Lung (tissue), 12 donors: ENCODE measurements around the gene PTCHD1. TPM values are rescaled to one million over a fixed set of nuclear protein-coding genes. Genes with fewer than 3 reads are reported as not detected.

Experiments
- ATAC-seq: fragments of 200-7000 bp; cut with Tn5 transposase; one replicate; pipeline ENCODE4 v1.9.1; 2020; ENCODE audit warnings: moderate number of reproducible peaks; ENCODE audit not compliant: insufficient read depth, low FRiP score
- DNase-seq, 3 donors: peaks; one replicate each; pipeline ENCODE4 v3.0.0-alpha.2; 2013 to 2017
- H3K27ac ChIP-seq, 2 donors: one replicate each; pipeline ENCODE4 v1.5.1; 2013; ENCODE audit warnings: mild to moderate bottlenecking in 2 of 2, moderate library complexity in 2 of 2, control low read depth in 1 of 2, inconsistent platforms in 1 of 2, low read depth in 1 of 2, low read length in 1 of 2
- H3K27me3 ChIP-seq, 3 donors: one replicate each; pipeline ENCODE4 v1.5.1; 2013; ENCODE audit warnings: low read length in 2 of 3; ENCODE audit not compliant: control insufficient read depth in 3 of 3, insufficient read depth in 3 of 3
- H3K36me3 ChIP-seq, 4 donors: one replicate each; pipeline ENCODE4 v1.5.1; 2013; ENCODE audit warnings: low read length in 4 of 4, mild to moderate bottlenecking in 1 of 4, moderate library complexity in 1 of 4; ENCODE audit not compliant: control insufficient read depth in 4 of 4, insufficient read depth in 4 of 4
- H3K4me1 ChIP-seq, 5 donors: one replicate each; pipeline ENCODE4 v1.5.1; 2013; ENCODE audit warnings: low read length in 5 of 5, mild to moderate bottlenecking in 2 of 5, moderate library complexity in 1 of 5; ENCODE audit not compliant: control insufficient read depth in 5 of 5, insufficient read depth in 5 of 5
- H3K4me3 ChIP-seq: one replicate; pipeline ENCODE4 v1.5.1; 2013; ENCODE audit warnings: mild to moderate bottlenecking, control low read depth, moderate library complexity
- H3K9ac ChIP-seq, 2 donors: one replicate each; pipeline ENCODE4 v1.5.1; 2013; ENCODE audit warnings: low read length in 2 of 2, control low read depth in 1 of 2; ENCODE audit not compliant: insufficient read depth in 1 of 2
- H3K9me3 ChIP-seq, 4 donors: one replicate each; pipeline ENCODE4 v1.5.1; 2013; ENCODE audit warnings: low read length in 3 of 4, mild to moderate bottlenecking in 1 of 4, moderate library complexity in 1 of 4; ENCODE audit not compliant: control insufficient read depth in 4 of 4, insufficient read depth in 3 of 4
- WGBS, 2 donors: extraction: QIAGEN DNeasy Blood & Tissue Kit; methylation state at CpG; one replicate each; pipeline ENCODE4 v1.1.7; 2013; 5-methylcytosine and 5-hydroxymethylcytosine counted together
- polyA plus RNA-seq, 2 donors: library from polyadenylated mRNA; stranded (reverse); fragments of 200-250 nt; gene quantifications; one replicate each; pipeline ENCODE4 v1.2.1, GENCODE V29; 2013
- total RNA-seq, 2 donors: library from RNA; depleted of rRNA in 1 of 2; stranded (reverse); fragments of >200 nt in 1 of 2; gene quantifications; one replicate each; pipeline ENCODE4 v1.2.1, GENCODE V29; 2014 to 2021
- TF ChIP-seq, protein P1 (sequence below): IDR thresholded peaks from 2 replicates; pipeline ENCODE4 v1.5.1; 2012; ENCODE audit warnings: mild to moderate bottlenecking; ENCODE audit errors: control extremely low read depth, extremely low read depth
- donor health status: control.
- donor health status: control.
- donor health status: Bipolar disorder and iron deficiency.
- donor health status: healthy.
- donor health status: DM: yes; HTN: yes; CAD: no.

PTCHD1 gene
- total and polyA plus RNA-seq, 4 donors: 0.01 to 0.48 (median 0.32) TPM

DNA sequence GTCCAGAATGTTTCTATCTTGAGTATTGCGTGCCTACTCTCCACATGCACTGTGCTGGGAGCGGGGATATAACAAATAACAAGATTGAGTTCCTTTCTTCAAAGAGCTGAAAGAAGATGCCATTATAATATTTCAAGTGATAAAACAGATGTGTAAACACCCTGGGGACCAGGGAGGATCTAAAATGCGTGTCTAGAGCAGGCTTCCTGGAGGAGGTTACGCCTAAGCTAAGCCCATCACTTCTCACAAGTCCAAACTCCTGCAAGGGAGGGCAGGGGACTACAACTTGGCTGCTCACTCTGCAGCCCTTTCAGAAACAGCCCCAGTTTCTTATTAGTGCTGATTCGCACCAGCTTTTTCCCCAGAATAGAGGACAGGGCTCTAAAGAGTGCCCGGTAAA is 21.5 kb downstream of the PTCHD1 start:
- no peaks in the 10 kb centered on the region for H3K4me1 ChIP-seq
- DNase-seq: no peak
- H3K27ac ChIP-seq: no peak overlapping the region
- ATAC-seq: no peak
- H3K36me3 ChIP-seq: no peaks in the 10 kb centered on the region
- H3K9ac ChIP-seq: no peak overlapping the region
- no peaks in the 10 kb centered on the region for H3K9me3 ChIP-seq
- TF ChIP-seq, protein P1, sequence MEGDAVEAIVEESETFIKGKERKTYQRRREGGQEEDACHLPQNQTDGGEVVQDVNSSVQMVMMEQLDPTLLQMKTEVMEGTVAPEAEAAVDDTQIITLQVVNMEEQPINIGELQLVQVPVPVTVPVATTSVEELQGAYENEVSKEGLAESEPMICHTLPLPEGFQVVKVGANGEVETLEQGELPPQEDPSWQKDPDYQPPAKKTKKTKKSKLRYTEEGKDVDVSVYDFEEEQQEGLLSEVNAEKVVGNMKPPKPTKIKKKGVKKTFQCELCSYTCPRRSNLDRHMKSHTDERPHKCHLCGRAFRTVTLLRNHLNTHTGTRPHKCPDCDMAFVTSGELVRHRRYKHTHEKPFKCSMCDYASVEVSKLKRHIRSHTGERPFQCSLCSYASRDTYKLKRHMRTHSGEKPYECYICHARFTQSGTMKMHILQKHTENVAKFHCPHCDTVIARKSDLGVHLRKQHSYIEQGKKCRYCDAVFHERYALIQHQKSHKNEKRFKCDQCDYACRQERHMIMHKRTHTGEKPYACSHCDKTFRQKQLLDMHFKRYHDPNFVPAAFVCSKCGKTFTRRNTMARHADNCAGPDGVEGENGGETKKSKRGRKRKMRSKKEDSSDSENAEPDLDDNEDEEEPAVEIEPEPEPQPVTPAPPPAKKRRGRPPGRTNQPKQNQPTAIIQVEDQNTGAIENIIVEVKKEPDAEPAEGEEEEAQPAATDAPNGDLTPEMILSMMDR: no peak
- no peak overlapping the region for H3K4me3 ChIP-seq
- WGBS, 2 donors: 82 to 91% methylated on average over 6 of the region's 6 CpGs
- H3K27me3 ChIP-seq: peaks cover 0 to 5% (median 0%) of the 10 kb centered on the region in 3 donors

DNA sequence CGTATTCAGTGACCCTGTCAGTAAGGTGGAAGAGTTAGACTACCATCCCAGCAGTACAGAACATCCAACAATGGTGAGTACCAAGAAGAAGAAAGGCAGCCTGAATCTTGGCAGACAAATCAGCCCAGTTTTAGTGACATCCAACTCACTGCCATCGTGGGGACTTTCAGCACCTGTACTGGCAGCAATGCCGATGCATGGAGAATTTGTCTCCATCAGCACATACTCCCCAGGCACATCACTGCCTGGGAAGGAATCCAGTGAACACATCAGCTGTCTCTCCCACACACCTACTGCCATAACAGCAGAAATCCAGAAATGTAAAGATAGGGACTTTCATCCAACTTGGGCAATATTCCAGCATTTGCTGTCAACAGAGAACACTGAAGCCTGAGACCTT is 29.8 kb downstream of the PTCHD1 start:
- H3K27ac ChIP-seq: no peak overlapping the region
- H3K9ac ChIP-seq: no peak overlapping the region
- ATAC-seq (no peak), DNase-seq (no peak)
- H3K36me3 ChIP-seq: no peaks in the 10 kb centered on the region
- no peak overlapping the region for H3K4me3 ChIP-seq
- TF ChIP-seq, protein P1: no peak
- H3K4me1 ChIP-seq: no peaks in the 10 kb centered on the region
- no peaks in the 10 kb centered on the region for H3K9me3 ChIP-seq
- peaks cover 0 to 2% (median 0%) of the 10 kb centered on the region in 3 donors for H3K27me3 ChIP-seq
- WGBS, 2 donors: 83 to 92% methylated on average over 3 of the region's 3 CpGs

DNA sequence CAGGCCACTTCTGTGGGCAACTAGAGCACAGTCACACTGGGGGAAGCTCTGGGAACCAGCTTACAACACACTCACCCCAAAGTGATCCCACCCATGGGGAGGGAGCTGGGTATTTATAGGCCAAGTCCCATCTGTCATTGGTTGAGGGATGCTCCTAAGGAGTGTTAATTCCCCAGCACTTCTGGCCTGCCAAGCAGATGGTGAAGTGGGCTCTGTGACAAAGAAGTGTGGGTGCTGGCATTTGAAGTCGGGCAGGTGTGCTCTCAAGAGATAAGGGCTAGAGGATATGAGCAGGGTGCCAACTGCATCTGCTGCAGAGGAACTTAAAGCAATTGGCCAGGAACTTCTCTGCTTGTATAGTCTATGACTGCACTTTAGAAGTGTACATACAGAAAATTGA is 30.9 kb downstream of the PTCHD1 start:
- Histone ChIP-seq H3K36me3 (no peaks in the 10 kb centered on the region), H3K9ac (no peak overlapping the region), H3K27ac (no peak overlapping the region), H3K4me3 (no peak overlapping the region), H3K27me3 (peaks cover 0 to 4% (median 2%) of the 10 kb centered on the region in 3 donors), H3K9me3 (no peaks in the 10 kb centered on the region), H3K4me1 (no peaks in the 10 kb centered on the region)
- ATAC-seq (no peak), DNase-seq (no peak)
- TF ChIP-seq, protein P1: no peak
- 23 to 25% methylated on average over 1 of the region's 1 CpG for WGBS, 2 donors

DNA sequence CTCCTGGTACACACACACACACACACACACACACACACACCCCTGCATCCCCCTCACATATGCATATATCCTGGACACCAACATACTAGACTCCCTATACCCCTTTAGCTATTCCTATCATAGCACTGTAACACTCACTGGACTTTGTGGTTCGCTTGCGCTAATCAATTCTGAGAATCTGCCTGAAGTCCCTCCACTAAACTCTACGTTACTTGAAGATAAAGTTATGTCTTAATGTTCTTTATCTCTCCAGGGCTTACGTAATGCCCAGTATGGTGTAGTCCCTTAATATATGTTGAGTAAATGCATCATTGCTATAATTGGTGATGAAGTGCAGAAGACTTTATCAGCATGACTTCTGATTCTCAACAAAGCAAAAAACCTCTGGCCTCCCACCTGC is 32.3 kb downstream of the PTCHD1 start:
- H3K27ac ChIP-seq: no peak overlapping the region
- no peaks in the 10 kb centered on the region for H3K36me3 ChIP-seq
- H3K4me1 ChIP-seq: no peaks in the 10 kb centered on the region
- peaks cover 0 to 2% (median 0%) of the 10 kb centered on the region in 4 donors for H3K9me3 ChIP-seq
- no peak for ATAC-seq
- TF ChIP-seq, protein P1: no peak
- DNase-seq: no peak
- 88 to 91% methylated on average over 4 of the region's 4 CpGs for WGBS, 2 donors
- H3K9ac ChIP-seq: no peak overlapping the region
- peaks cover 0 to 6% (median 2%) of the 10 kb centered on the region in 3 donors for H3K27me3 ChIP-seq
- no peak overlapping the region for H3K4me3 ChIP-seq
